Activated CD8-positive, alpha-beta memory T cell treated with anti-CD3 and anti-CD28 coated beads, Interleukin-2, amount 50 U/mL, for 24 hours (primary cell): Measurements from ENCODE around the gene ASIC3.
"Not testable (repeated sequence)": the region's sequence is repeated elsewhere in the genome, so short reads cannot be mapped to it uniquely, and the experiment has no call there.

Experiments used
- DNase-seq: peaks from one replicate; pipeline ENCODE4 v3.0.0-alpha.2; 2020; ENCODE audit errors: extremely low read depth

ASIC3 gene

GRCh38 chr7:151032936-151033863, 15.1 kb upstream of the ASIC3 start:
- no peak for DNase-seq

GRCh38 chr7:151033864-151034249, 14.5 kb upstream of the ASIC3 start:
- DNase-seq: no peak

DNA sequence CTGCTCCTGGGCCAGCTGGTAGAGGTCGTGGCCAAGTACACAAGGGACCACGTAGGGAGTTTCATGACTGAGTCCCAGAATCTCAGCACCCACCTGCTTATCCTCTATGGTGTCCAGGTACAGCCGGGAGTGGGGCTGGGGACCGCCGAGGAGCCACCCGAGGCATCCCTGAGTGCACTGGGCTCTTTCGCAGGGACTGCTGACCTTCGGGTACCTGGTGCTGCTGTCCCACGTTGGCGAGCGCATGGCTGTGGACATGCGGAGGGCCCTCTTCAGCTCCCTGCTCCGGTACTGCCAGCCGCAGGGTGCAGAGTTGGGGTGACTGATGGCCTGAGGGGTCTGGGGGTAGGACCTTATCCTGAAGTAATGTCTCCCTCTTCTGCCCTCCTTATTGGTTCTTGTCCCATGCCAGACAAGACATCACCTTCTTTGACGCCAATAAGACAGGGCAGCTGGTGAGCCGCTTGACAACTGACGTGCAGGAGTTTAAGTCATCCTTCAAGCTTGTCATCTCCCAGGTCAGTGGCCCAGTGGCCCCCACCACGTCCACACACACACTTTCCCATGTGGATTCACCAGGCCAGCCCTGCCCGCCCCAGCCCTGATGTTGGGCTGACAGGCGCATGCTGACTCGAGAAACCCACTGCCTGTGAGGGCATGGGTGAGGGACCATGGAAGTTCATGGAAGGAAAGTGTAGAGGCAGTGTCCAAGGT, 13.9 kb upstream of the ASIC3 start:
- DNase-seq: no peak

DNA sequence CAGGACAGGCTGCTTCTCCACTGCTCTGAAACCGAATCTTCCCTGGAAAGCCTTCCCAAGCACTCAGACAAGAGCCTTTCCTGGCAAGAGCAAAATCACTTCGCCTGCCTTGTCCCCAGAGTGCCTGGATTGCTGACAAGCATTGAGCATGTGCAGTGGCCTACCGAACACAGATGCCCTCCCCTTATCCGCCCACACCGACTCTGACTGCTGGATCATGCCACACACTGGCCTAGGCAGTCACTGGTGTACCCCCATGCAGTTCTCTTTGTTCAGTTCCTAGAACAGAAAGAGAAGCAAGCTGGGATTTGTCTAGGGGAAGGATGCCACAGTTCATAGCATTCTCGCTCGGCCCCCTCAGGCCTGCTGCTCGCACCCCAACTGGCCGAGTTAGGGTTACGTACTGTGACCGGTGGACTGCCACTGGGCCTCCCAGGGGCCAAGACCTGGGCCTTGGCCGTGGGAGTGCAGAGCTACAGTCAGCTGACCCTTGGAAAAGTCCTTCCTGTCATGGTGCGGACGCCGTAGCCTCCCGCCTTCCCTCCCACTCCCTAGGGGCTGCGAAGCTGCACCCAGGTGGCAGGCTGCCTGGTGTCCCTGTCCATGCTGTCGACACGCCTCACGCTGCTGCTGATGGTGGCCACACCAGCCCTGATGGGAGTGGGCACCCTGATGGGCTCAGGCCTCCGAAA, 13.2 kb upstream of the ASIC3 start:
- DNase-seq: no peak

DNA sequence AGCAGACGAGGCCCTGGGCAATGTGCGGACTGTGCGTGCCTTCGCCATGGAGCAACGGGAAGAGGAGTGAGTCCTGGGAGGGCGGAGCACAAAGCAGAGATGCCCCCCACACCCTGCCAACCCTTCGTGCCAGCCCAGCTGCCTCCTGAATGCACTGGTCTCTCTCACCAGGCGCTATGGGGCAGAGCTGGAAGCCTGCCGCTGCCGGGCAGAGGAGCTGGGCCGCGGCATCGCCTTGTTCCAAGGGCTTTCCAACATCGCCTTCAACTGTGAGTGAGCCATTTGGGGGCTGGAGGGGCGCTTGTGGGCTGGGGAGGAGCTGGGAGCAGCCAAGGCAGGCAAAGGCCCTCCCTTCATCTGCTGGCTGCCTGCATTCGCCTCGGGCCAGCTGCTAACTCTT, 12.4 kb upstream of the ASIC3 start:
- DNase-seq: no peak

DNA sequence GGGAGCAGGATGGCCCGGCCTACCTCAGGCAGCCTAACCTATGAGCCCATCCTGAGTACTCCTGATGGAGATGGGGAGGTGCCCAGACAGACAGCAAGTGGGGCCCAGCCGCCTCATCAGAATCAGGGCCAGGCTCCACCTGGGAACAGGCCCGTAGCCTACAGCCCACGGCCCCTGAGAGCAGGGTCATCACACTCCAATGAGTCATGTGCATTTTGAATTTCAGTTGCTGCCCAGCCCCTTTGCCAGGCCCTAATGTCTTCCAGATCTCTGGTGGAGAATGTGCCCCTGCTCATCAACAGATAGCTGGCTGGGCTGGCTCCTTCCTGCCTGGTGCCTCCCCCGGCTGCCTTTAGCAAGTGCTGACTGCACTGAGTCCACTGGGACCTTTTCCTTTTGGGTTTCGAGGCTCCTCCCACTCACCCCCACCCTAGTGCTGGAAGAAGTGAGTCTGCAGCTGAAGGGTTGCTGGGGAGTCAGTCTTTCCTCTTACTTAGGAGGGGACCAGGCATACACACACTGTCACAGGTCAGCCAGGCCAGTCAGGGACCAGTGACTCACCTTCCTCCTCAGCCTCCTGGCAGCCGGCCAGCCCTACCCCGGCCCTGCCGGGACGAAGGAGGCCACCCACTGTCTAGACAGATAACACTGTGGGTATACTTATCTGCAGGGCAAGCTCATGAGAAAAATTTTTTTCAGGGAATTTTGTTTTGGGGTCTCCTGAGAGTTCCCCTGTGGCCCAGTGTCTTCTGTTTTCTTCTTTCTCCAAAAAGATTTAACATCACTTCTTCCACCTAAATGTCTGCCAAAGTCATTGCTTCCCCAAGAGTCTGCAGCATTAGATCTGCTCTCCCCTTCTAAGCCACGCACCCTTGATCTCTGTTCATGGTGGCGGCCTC, 9.1 kb upstream of the ASIC3 start:
- DNase-seq: no peak

- DNase-seq: no peak
Observed at GRCh38 chr7:151039850-151040548, 8.3 kb upstream of the ASIC3 start.

DNA sequence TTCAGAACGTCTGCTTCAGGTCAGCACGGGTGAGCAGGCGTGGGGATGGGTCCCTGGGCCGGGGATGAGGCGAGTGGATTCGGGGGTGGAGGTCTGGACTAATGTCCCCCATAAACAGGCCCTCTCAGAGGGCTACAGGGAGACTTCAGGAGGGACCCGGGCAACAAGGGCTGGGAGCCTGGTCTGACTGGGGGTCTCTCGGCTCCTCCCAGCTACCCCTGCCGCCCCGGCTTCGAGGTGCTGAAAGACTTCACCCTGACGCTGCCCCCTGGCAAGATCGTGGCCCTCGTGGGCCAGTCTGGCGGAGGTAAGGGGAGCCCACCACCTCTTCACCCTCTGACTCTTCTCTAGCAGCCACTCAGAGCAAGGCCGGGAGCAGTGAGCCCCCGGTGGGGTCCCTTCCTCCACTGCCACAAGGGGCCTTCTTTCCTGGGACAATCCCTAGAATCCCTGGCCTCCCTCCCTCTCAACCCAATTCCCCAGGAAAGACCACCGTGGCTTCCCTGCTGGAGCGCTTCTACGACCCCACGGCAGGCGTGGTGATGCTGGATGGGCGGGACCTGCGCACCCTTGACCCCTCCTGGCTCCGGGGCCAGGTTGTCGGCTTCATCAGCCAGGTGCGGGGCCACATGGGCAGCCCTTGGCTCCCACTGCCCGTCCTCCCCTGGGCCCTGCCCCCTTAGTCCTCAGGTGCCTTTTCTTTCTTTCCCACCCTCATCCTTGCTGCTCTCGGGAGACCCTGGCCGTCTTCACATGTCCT, 7.5 kb upstream of the ASIC3 start:
- no peak for DNase-seq

- DNase-seq: not testable (repeated sequence)
Observed at GRCh38 chr7:151043449-151043848, 4.9 kb upstream of the ASIC3 start.

DNA sequence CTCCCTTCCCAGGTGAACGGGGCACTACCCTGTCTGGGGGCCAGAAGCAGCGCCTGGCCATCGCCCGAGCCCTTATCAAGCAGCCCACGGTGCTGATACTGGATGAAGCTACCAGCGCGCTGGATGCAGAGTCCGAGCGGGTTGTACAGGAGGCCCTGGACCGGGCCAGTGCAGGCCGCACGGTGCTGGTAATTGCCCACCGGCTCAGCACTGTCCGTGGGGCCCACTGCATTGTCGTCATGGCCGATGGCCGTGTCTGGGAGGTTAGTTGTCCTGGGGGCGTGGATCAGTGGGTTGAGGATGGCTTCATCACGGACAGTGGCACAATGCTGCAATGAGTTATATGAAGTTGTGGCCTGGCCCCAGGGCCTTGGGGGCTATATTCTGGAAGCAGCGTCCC, 4.4 kb upstream of the ASIC3 start:
- no peak for DNase-seq

GRCh38 chr7:151045262-151045661, 3.1 kb upstream of the ASIC3 start:
- DNase-seq: no peak

DNA sequence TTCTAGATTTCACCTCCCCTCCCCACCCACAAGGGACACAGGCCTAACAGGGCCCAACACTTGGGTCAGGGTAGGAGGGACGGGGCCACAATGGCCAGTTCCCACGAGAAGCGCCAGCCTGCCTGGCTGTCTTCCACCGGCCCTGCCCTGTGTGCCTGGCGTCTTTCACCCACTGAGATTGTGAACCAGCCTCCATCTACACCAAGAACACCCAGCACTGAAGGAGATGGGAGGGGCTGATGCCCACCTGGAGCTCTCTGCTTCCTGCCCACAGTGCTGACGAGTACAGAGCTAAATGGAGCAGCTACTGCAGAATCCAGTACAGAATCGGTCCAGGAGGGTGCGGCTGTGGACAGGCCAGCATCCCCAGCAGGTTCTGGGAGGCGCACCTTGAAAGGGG, 2.4 kb upstream of the ASIC3 start:
- DNase-seq: no peak

DNA sequence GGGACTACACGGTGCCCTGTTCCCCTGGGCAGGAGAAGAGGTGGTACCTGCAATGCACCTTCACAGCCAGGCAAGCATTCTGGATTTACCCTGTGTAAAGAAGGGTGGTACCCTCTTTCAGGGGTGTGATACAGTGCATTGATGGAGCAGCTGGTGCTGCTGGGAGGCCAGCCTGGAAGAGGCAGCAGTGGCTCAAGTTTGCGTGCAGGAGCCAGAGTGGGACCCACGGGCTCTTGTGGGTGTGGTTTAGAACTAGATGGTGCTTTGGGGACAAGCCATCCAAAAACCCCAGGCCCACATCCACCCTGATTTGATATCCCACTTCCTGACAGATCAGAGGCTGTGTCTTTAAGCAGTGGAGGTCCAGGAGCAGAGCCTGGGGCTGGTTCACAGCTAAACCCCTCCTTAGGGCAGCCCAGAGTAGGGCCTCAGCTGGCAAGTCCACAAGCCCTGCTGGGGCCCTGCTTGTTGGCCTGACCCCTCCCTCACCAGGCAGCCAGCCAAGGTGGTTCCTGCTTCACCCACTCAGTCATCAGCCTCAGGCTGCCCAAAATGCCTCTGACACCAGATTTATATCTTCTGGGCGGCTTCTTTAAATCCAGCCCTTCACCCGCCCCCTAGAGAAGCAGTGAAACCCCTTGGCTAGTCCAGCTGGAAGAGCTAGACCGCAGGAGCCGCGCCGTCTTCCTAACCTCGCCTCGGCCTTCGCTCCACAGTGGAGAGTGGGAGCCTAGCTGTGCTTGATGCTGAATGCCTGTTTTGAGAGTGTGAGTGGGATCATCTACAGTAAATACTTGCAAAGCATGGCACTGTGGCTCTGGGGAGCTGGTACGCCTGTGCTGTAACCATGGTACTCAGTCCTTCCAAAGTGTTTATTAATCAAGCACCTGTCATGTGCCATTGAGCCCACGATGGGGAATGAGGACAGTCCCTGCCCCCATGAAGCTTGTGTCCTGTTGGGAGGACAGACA, 1.4 kb upstream of the ASIC3 start:
- DNase-seq: no peak

DNA sequence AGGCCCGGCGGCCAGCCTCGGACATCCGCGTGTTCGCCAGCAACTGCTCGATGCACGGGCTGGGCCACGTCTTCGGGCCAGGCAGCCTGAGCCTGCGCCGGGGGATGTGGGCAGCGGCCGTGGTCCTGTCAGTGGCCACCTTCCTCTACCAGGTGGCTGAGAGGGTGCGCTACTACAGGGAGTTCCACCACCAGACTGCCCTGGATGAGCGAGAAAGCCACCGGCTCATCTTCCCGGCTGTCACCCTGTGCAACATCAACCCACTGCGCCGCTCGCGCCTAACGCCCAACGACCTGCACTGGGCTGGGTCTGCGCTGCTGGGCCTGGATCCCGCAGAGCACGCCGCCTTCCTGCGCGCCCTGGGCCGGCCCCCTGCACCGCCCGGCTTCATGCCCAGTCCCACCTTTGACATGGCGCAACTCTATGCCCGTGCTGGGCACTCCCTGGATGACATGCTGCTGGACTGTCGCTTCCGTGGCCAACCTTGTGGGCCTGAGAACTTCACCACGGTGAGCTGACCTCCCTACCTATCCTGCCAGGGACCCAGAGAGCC, 656 bp downstream of the ASIC3 start:
- no peak for DNase-seq

DNA sequence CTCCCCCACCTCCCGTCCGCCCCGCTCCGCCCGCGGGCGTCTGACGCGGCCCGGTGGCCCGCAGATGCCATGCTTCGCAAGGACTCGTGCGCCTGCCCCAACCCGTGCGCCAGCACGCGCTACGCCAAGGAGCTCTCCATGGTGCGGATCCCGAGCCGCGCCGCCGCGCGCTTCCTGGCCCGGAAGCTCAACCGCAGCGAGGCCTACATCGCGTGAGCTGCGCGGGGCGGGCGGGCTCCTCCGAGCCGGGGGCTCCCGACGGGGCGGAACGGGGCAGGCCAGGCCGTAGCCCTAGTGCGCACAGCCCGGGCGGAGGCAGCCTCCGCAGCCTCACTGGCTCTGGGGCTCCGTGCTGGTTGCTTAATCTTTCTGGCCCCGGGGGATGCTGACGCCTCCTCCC, 2.8 kb downstream of the ASIC3 start:
- no peak for DNase-seq

GRCh38 chr7:151053096-151053495, 4.8 kb downstream of the ASIC3 start:
- no peak for DNase-seq

DNA sequence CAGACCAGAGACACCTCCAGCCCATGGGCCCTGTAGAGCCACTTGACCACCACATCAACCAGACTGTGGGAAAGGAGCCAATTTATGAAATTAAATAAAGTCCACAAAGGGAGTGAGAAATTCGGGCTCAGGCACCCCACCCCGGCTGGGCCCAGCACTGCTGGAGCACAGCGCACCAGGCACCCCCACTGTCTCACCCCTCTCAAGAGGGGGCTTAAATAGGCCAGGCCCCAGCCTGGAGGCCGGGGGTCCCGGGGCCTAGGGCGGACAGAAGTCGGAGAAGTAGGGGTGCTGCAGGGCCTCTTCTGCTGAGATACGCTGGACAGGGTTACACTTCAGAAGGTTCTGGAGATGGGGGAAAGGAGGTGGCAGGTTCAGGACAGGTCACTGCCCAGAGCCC, 5.4 kb downstream of the ASIC3 start:
- no peak for DNase-seq

- DNase-seq: no peak
Observed at GRCh38 chr7:151056283-151056665, 7.9 kb downstream of the ASIC3 start.
